Mononuclear cell (primary cell): Measurements from ENCODE around the gene ERBB4. TPM values are rescaled to one million over a fixed set of nuclear protein-coding genes. Genes with fewer than 3 reads are reported as not detected.
"Not testable (repeated sequence)": the region's sequence is repeated elsewhere in the genome, so short reads cannot be mapped to it uniquely, and the experiment has no call there.

ENCODE experiments used
- H3K27me3 ChIP-seq: 2 replicates; pipeline ENCODE4 v1.6.0; 2011; ENCODE audit warnings: low read length, control low read depth; ENCODE audit not compliant: insufficient read depth
- H3K4me1 ChIP-seq: 2 replicates; pipeline ENCODE4 v1.5.1; 2011; ENCODE audit warnings: mild to moderate bottlenecking, low read length, control low read depth; ENCODE audit not compliant: insufficient read depth
- H3K4me3 ChIP-seq: 2 replicates; pipeline ENCODE4 v1.5.1; 2011; ENCODE audit warnings: mild to moderate bottlenecking, low read length, moderate library complexity
- H3K9me3 ChIP-seq: 2 replicates; pipeline ENCODE4 v1.5.1; 2011; ENCODE audit warnings: low read depth, mild to moderate bottlenecking, control low read depth, low read length
- total RNA-seq: library from RNA; depleted of rRNA; stranded (reverse); fragments of >200 nt; gene quantifications from one replicate; pipeline ENCODE4 v1.2.3, GENCODE V29; 2012

ERBB4 gene
- total RNA-seq, 1 donor: not detected

GRCh38 chr2:212133337-212133736, 405.3 kb downstream of the ERBB4 start:
- H3K9me3 ChIP-seq: no peaks in the 10 kb centered on the region
- H3K27me3 ChIP-seq: no peaks in the 10 kb centered on the region
- H3K4me3 ChIP-seq: no peak overlapping the region
- H3K4me1 ChIP-seq: no peaks in the 10 kb centered on the region

- Histone ChIP-seq H3K27me3 (no peaks in the 10 kb centered on the region), H3K4me1 (no peaks in the 10 kb centered on the region), H3K9me3 (no peaks in the 10 kb centered on the region), H3K4me3 (no peak overlapping the region)
Observed at GRCh38 chr2:212124598-212124997, 414.0 kb downstream of the ERBB4 start.

- H3K4me3 ChIP-seq: no peak overlapping the region
- no peaks in the 10 kb centered on the region for H3K4me1 ChIP-seq
- H3K27me3 ChIP-seq: no peaks in the 10 kb centered on the region
- no peaks in the 10 kb centered on the region for H3K9me3 ChIP-seq
Observed at GRCh38 chr2:212119591-212119990, 419.0 kb downstream of the ERBB4 start.

- no peaks in the 10 kb centered on the region for H3K27me3 ChIP-seq
Observed at GRCh38 chr2:212117926-212118325, 420.7 kb downstream of the ERBB4 start.

GRCh38 chr2:212114489-212114888, 424.1 kb downstream of the ERBB4 start:
- H3K27me3 ChIP-seq: no peaks in the 10 kb centered on the region

More at GRCh38 chr2:212117926-212118325, 420.7 kb downstream of the ERBB4 start:
- Histone ChIP-seq H3K4me1 (no peaks in the 10 kb centered on the region), H3K9me3 (no peaks in the 10 kb centered on the region), H3K4me3 (no peak overlapping the region)

GRCh38 chr2:212112401-212112800, 426.2 kb downstream of the ERBB4 start:
- Histone ChIP-seq H3K27me3 (no peaks in the 10 kb centered on the region), H3K4me1 (no peaks in the 10 kb centered on the region), H3K4me3 (no peak overlapping the region), H3K9me3 (no peaks in the 10 kb centered on the region)

More at GRCh38 chr2:212114489-212114888, 424.1 kb downstream of the ERBB4 start:
- H3K4me1 ChIP-seq: no peaks in the 10 kb centered on the region
- H3K4me3 ChIP-seq: no peak overlapping the region
- no peaks in the 10 kb centered on the region for H3K9me3 ChIP-seq

GRCh38 chr2:212109792-212110680, 428.6 kb downstream of the ERBB4 start:
- Histone ChIP-seq H3K4me1 (no peaks in the 10 kb centered on the region), H3K9me3 (no peaks in the 10 kb centered on the region), H3K27me3 (no peaks in the 10 kb centered on the region), H3K4me3 (no peak overlapping the region)

GRCh38 chr2:212109217-212109616, 429.4 kb downstream of the ERBB4 start:
- H3K4me1 ChIP-seq: no peaks in the 10 kb centered on the region
- H3K9me3 ChIP-seq: no peaks in the 10 kb centered on the region
- no peaks in the 10 kb centered on the region for H3K27me3 ChIP-seq
- H3K4me3 ChIP-seq: no peak overlapping the region

- H3K9me3 ChIP-seq: no peaks in the 10 kb centered on the region
- no peak overlapping the region for H3K4me3 ChIP-seq
- H3K4me1 ChIP-seq: no peaks in the 10 kb centered on the region
- no peaks in the 10 kb centered on the region for H3K27me3 ChIP-seq
Observed at GRCh38 chr2:212107989-212108388, 430.6 kb downstream of the ERBB4 start.

- Histone ChIP-seq H3K4me1 (no peaks in the 10 kb centered on the region), H3K27me3 (no peaks in the 10 kb centered on the region), H3K9me3 (no peaks in the 10 kb centered on the region), H3K4me3 (no peak overlapping the region)
Observed at GRCh38 chr2:212107014-212107413, 431.6 kb downstream of the ERBB4 start.

- not testable (repeated sequence) for H3K27me3 ChIP-seq, H3K4me3 ChIP-seq, H3K9me3 ChIP-seq, H3K4me1 ChIP-seq
Observed at GRCh38 chr2:212106536-212106935, 432.1 kb downstream of the ERBB4 start.

- Histone ChIP-seq H3K9me3 (no peaks in the 10 kb centered on the region), H3K4me1 (no peaks in the 10 kb centered on the region), H3K4me3 (no peak overlapping the region), H3K27me3 (no peaks in the 10 kb centered on the region)
Observed at GRCh38 chr2:212099658-212100057, 438.9 kb downstream of the ERBB4 start.

GRCh38 chr2:212098966-212099365, 439.6 kb downstream of the ERBB4 start:
- Histone ChIP-seq H3K27me3 (no peaks in the 10 kb centered on the region), H3K4me3 (no peak overlapping the region)

GRCh38 chr2:212097001-212097400, 441.6 kb downstream of the ERBB4 start:
- H3K4me1 ChIP-seq: no peaks in the 10 kb centered on the region
- H3K9me3 ChIP-seq: no peaks in the 10 kb centered on the region
- no peaks in the 10 kb centered on the region for H3K27me3 ChIP-seq
- H3K4me3 ChIP-seq: no peak overlapping the region

More at GRCh38 chr2:212098966-212099365, 439.6 kb downstream of the ERBB4 start:
- no peaks in the 10 kb centered on the region for H3K4me1 ChIP-seq
- no peaks in the 10 kb centered on the region for H3K9me3 ChIP-seq

- H3K9me3 ChIP-seq: no peaks in the 10 kb centered on the region
Observed at GRCh38 chr2:212089873-212090272, 448.7 kb downstream of the ERBB4 start.

GRCh38 chr2:212088353-212088752, 450.2 kb downstream of the ERBB4 start:
- no peaks in the 10 kb centered on the region for H3K4me1 ChIP-seq
- H3K9me3 ChIP-seq: no peaks in the 10 kb centered on the region
- no peak overlapping the region for H3K4me3 ChIP-seq
- no peaks in the 10 kb centered on the region for H3K27me3 ChIP-seq

More at GRCh38 chr2:212089873-212090272, 448.7 kb downstream of the ERBB4 start:
- Histone ChIP-seq H3K4me3 (no peak overlapping the region), H3K4me1 (no peaks in the 10 kb centered on the region), H3K27me3 (no peaks in the 10 kb centered on the region)
